ENCODE measurements around the gene TXNDC2.

Gene TXNDC2

GRCh38 chr18:9913526-9914333 is 28.0 kb downstream of the TXNDC2 start, which contains the start of gene VAPA:
TSS of gene VAPA (plus strand) at chr18:9914016. CDS start at chr18:9914257, 241 bp downstream.
- DNase-seq (ENCODE audit: low read depth in 3 of 3), result peak; percentile 80 to 89 (median 88)

DNA sequence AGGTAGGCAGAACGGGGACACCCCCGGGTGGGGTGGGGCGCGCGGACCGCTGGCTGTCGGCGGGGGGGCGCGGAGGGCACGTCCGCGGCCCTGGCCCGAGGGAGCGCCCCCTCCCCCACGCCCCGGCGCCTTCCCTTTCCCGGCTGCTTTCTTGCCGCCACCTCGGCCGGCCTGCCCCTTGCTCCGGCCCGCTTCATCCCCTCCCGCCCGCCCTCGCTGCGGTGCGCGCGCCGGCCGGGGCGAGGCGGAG is 28.5 kb downstream of the TXNDC2 start:
- no peak for DNase-seq (ENCODE audit: low read depth in 3 of 3)

DNA sequence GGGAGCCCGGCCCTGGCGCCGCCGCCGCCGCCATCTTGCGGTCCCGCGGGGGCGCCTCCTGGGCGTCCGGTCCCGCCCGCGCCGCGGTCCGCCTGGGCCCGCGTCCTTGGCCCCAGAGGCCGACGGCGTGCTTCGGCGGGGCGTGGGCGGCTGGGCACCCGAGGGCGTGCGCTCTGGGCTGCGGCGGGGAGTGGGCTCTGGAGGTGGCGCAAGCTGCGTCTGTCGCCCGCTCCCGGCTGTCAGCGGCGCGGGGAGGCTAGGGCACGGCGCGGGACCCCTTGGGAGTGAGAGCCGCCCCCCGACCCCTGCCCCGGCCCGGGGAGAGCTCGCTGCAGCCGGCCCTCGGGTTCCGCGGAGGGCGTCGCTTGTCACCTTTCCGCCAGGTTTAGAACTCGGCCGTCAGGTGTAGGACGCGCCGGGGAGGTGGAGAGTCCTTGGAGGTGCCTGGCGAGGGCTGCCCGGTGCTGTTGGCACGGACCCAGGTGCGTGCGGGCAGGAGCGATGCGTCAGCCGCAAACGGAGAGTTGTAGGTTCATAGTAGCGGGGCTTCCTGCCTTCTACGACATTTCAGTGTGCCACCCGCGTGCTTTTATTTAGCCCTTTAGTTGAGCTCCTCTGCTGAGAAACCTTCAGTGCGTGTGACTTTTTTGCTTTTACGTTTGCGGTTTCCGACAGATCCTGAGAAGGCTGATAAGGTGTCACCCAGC is 29.0 kb downstream of the TXNDC2 start:
- DNase-seq (ENCODE audit: low read depth in 3 of 3), result peak; percentile 64 to 68 (median 66)

DNA sequence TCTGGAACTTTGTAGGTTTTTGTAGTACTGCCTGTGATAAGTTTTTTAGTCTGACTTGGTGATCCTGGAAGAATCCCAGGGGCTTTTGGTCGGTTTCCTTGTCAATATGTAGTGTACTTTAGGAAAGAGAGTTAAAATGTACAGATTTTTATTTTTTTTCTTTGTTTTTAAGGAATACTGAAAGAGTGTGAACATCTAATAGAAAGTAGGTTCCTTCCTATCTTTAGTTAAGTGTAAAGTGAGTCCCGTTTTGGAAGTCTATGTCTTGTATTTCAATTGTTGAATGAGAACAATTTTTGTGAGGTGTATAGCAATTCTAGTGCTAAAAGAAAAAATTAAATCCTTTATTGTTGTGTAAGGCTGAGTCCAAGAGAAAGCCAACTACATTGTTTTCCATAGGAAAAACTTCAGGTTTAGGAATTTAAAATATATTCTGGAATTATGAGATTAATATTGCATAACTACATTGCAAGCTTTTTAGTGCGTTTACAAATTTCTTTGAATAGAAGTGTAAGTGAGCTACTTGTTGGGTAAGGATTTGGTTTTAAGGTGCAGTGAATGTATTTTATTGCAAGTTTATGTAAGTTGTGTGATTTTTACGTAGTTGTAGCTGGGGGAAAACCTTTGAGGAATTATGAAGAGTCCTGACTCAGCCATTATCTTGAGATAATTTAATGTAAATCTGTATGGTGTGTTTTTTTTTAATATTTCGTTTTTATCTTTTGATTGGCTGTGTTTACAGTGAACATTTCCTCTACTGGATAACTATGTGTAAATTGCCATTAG is 29.7 kb downstream of the TXNDC2 start:
- DNase-seq (ENCODE audit: low read depth in 3 of 3), result no peak

DNA sequence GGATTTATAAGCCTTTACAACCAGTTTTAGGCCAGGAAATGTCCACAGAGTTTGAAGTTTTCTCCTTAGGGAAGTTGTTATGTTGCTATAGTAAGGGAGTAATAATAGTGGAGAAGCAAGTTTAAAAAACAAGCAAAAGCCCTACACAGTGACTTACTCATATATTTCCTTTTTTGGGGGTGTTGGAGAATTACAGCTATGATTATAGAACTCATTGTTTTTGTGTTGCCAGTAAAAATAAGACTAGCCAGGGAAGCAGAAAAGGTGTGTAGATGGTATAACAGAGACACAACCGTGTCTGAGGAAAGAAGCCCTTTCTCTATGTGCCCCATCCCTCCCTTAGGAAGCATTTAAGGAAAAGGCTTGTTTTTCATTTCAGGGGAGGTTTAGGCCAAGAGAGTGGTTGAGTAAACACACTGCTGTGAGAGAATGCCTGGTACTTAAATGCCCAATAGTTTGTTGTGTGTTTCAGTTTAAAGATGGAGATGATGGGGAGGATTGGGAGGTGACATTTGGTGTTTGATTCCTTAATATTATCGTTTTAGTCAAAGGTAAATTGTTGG is 30.4 kb downstream of the TXNDC2 start:
- no peak for DNase-seq (ENCODE audit: low read depth in 3 of 3)

DNA sequence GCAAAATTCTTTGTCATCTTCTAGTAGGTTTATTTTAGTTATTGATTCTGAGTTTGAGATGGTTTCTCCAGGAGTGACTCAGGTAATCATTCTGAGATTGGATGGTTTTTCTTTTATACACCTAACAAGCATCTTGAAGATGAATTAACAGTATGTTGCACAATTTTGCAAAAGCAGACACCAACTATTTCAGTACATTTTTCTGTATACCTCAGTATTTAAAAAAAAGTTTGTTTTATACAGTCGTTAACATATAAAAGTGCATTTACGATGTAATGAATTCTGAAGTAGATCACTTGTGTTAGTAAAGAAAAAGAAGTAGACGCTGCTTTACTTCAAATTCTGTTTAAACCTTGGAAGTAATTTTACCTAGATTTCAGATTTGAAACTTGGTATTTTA is 31.0 kb downstream of the TXNDC2 start:
- DNase-seq (ENCODE audit: low read depth in 3 of 3), result no peak

- no peak for DNase-seq (ENCODE audit: low read depth in 3 of 3)
Measured at GRCh38 chr18:9918016-9918680, 32.4 kb downstream of the TXNDC2 start.

DNA sequence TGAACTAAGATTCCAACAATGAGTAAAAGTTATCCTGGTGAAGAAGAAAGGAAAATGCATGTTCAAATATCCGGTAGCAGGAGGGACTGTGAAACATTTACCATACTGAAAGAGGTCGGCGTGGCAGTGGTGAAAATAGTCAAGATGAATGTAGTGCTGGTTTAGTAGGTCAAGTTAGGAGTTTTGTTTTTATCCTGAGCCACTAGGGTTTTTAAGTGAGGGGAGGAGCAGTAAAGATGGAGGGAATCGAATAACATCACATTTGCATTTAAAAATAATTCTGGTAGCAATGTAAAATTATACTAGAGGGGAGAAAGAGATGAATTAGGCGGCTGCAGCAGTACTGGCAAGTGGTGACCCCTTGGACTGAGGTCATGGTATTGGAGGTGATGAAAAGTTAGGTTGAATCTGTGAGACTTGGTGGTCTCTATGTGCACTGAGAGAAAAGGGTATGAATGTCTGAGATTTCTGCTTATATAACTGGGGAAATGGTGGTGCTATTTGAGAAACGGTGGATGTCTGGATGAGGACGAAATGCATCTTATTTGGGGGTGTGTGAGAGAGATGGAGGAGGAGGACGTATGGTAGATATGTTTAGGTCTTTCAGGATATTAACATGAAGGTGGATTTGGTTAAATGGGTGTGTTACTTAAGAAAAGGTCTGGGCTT is 33.9 kb downstream of the TXNDC2 start:
- no peak for DNase-seq (ENCODE audit: low read depth in 3 of 3)

DNA sequence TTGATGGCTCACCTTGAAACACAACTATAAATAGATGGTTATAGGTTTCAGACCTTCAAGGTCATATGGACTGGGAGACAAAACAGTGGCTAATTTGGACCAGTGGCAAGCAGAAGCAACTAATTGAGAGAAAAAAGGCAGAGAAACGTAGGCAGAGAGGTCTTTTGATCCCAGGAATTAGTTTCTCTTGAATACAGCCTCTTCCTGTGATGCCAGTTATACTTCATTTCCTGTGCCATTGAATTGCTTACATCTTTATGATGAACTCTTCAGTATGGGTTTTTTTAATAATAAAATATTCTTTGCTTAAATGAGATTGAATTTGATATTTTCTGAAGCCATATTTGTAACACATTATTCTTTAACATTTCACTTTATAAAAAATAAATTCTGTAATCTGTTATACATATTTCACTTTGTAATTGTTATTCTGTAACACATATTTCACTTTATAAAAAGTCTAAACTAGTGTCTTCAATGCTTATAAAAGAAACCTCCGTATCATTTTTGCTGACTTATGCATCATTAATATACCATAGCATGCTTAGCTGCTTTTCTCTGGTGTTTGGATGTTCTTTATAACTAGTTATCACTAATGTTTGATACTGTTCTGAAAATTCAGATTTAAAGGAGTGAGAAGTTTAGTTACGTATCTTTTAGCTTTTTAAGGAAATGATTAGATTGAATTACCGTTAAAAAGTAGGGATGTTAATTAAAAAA is 37.0 kb downstream of the TXNDC2 start:
- DNase-seq (ENCODE audit: low read depth in 3 of 3), result no peak

DNA sequence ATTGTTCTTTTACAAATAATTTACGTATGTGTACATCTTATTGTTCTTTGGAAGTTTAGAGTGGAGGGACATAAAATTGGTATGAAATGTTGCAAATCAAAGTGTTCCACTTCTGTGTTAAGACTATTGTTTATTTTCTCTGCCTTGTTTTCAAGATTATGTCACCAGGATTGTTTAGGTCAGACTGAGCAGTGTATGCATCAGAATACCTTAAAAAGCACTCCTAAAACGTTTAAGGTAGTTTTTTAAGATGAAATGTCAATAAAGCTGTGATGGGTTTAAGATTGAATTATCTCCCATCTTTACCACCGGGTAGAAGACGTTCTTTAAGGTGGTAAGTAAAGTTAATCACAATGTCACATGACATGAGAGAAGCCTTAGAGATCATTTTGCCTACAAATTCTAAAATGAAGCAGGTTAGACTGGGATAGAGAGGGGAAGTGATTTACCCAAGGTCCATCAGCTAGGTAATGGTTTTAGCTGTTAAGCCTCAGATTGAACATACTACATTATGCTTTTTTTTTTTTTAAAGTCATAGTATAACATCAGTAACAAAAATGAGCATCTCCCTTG is 38.7 kb downstream of the TXNDC2 start:
- DNase-seq (ENCODE audit: low read depth in 3 of 3), result no peak

DNA sequence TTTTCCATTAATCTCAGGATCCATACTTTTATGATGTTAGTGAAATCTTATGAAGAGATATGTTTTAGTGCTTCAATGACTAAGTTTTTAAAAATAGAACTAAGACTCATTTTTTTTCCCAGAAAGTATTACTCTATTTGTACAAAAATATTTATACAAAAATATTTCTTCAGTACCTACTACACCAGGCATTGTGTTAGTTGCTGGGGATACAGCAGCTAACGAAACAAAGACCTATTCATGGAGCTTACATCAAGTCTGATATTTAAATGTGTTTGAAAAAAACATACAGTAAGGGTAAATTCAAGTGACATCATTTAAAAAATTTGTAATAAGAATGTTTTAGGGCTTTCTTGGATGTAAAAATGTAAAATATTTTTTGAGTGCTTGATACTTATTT is 39.6 kb downstream of the TXNDC2 start:
- DNase-seq (ENCODE audit: low read depth in 3 of 3), result no peak

DNA sequence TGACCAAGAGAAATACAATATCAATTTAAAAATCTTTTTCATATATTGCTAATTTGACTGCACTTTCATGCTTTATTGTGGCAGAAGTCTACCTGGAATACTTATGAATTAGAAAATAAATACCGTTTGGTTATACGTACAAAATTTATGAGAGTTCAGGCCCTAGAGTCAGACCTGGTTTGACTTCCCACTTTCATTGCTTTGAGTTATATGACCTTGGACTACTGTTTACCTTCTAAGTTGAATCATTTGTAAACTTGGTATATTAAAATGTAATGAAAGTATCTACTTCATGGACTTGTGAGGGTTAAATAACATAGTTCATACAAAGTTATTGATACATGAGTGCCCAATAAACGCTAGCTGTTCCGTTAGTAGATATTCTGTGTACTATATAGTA is 40.0 kb downstream of the TXNDC2 start:
- no peak for DNase-seq (ENCODE audit: low read depth in 3 of 3)

GRCh38 chr18:9926223-9926894 is 40.6 kb downstream of the TXNDC2 start:
- DNase-seq (ENCODE audit: low read depth in 3 of 3), result no peak

- DNase-seq (ENCODE audit: low read depth in 3 of 3), result no peak
Measured at GRCh38 chr18:9926977-9927376, 41.2 kb downstream of the TXNDC2 start.

DNA sequence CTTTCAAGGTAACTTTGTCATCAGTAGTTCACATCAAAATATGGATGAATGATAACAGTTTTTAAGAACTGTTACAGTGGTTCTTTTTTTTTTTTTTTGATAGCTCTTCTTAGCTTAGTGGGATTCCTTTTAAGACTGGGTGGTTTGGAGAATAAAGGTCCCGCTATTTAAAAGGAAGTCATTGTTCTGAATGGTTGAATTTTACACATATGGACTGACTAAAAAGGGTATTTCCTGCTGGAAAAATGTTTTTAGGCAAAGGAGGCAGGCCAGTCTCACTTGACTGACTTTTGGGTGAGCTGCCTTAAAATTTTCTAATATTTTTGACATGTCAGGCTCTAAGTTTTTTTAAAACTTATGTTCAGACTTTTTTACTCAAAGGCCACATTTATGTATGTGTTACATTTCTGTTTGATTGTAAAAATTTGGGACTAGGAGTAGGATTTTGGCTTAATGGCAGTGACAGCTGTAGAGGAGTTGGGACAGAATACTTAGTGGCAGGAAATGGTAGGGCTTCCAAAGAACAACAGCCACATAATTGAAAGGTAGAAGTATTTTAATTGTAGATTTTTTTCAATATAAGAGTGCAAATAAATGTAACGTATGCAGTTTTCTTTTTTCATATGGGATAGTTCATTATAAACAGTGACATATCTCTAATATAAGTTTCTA is 41.8 kb downstream of the TXNDC2 start:
- no peak for DNase-seq (ENCODE audit: low read depth in 3 of 3)

DNA sequence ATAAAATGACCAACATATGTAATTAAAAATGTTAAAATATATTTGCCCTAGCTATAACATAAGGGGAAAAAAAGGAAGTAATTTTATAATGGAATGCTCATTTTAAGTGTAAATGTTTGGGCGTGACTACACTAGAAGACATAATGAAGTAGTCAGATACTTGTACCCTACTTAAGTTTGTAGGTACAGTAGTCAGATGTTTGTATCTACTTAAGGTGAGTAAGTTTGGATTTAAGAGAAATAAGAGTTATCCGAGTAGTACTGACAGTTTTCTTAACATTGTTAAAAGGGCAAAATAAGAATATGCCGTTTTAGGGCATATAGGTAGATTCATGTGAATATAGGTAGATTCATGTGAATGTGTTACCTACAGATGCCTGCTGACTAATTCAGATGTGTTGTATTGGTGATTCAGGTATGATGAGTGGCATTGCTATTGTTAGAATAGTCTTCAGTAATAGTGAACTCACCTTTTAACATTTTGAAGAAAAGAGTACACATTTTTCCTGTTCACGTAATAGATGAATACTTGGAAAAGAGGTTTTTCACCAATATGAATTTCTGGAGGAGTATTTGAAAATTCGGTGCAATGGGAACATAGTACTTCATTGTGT is 43.0 kb downstream of the TXNDC2 start:
- DNase-seq (ENCODE audit: low read depth in 3 of 3), result no peak

DNA sequence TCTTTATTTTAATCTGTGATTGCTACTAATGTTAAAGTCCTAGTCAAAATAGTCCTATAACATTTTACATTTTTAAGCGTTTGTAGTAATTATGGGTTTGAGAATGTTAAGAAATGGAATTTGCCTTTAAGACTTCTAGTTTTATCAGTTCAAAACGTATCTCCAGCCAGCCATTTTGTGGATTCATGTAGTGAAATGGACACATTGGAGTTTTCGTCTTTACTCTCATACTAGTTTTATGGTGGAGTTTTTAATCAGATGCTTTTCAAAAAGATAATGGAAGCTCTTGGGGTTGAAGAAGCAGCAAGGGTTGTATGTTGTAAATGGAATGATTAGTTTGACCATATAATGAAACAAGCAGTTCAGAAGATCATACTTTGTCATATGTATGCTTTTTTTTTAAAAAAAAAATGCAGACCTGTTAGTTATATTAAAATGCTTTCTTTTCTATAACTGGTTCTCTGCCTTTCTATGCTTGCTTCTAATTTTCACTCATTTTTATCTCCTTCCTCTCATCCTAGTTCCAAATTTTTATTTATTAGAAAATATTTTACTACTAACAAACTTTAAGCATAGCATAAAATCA is 44.6 kb downstream of the TXNDC2 start:
- no peak for DNase-seq (ENCODE audit: low read depth in 3 of 3)

DNA sequence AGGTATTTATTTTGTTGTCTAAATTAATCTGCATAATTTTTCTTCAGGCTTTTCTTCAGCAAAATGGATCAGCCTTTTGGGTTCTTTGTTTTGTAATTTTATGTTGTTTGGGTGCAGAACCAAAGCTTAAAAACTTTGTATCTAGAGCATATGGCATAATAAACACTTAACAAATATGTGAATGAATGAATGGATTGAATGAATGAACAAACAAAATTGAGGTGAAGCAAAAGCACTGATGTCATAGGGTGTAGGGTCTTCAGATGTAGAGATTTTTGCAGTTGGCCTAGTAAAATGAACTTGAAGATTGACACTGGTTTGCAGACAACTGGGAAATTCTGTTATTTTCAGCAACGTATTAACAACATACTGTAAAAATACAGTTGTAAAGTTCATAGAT is 45.4 kb downstream of the TXNDC2 start:
- no peak for DNase-seq (ENCODE audit: low read depth in 3 of 3)
